ENCODE results near the gene PREB.

DNA sequence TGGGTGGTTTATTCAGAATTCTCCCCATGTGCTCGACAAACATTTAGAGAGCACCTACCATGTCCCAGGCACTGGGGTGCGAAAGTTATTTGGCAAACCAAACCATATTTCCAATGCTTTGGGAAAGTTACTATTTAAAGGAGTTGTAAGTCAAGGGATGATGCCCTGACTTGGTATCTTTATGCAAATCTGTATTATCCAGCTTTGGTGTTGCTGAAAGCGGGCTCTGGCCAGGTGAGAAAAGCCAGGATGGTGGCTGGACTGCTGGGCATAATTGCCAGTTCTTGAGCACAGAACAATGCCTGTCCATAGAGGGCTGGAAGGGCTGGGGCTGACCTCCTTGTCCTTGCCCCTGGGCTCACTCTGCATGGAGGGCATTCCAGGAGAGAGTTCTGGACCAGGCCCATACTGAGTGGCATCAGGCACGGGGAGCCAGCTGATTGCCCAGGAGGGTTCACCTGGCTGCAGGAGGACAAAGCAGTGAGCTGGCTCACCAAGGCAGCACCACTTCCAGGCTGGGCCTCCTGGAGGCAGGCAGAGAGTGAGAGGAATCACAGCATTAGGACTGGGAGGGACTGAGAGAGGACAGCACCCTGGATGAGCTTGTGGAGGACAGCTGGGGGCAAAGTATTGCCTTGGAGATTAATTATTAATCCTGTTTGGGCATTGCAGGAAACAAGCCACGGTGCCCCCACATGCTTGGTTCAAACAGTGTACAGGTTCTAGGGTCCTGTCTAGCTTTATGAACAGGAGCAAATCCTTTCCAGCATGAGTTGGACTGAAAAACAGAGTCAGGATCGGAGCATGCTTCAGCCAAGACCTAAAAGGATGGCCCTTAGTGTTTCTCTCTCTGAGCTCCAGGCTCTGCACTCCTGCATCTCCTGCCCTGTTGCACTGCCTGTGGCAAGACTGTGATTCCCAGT is 40.7 kb downstream of the PREB start:
- TF ChIP-seq, protein P1, sequence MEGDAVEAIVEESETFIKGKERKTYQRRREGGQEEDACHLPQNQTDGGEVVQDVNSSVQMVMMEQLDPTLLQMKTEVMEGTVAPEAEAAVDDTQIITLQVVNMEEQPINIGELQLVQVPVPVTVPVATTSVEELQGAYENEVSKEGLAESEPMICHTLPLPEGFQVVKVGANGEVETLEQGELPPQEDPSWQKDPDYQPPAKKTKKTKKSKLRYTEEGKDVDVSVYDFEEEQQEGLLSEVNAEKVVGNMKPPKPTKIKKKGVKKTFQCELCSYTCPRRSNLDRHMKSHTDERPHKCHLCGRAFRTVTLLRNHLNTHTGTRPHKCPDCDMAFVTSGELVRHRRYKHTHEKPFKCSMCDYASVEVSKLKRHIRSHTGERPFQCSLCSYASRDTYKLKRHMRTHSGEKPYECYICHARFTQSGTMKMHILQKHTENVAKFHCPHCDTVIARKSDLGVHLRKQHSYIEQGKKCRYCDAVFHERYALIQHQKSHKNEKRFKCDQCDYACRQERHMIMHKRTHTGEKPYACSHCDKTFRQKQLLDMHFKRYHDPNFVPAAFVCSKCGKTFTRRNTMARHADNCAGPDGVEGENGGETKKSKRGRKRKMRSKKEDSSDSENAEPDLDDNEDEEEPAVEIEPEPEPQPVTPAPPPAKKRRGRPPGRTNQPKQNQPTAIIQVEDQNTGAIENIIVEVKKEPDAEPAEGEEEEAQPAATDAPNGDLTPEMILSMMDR (IDR thresholded peaks at IDR 0.05) = no peak
- no peak for TF ChIP-seq POLR2AphosphoS5 (IDR thresholded peaks at IDR 0.05)
